K562 treated with DMSO at 1 percent for 4 hours (cell line): Measurements from ENCODE around the gene DUSP10. TPM values are rescaled to one million over a fixed set of nuclear protein-coding genes. Genes with fewer than 3 reads are reported as not detected.

Experiments used
- total RNA-seq: library from RNA; unstranded; fragments of 300-600 nt; gene quantifications from 2 replicates; pipeline ENCODE4 v1.2.3, GENCODE V29; 2022; ENCODE audit not compliant: insufficient read depth

Gene DUSP10
- total RNA-seq, result 11.3 and 11.8 TPM in 2 replicates

DNA sequence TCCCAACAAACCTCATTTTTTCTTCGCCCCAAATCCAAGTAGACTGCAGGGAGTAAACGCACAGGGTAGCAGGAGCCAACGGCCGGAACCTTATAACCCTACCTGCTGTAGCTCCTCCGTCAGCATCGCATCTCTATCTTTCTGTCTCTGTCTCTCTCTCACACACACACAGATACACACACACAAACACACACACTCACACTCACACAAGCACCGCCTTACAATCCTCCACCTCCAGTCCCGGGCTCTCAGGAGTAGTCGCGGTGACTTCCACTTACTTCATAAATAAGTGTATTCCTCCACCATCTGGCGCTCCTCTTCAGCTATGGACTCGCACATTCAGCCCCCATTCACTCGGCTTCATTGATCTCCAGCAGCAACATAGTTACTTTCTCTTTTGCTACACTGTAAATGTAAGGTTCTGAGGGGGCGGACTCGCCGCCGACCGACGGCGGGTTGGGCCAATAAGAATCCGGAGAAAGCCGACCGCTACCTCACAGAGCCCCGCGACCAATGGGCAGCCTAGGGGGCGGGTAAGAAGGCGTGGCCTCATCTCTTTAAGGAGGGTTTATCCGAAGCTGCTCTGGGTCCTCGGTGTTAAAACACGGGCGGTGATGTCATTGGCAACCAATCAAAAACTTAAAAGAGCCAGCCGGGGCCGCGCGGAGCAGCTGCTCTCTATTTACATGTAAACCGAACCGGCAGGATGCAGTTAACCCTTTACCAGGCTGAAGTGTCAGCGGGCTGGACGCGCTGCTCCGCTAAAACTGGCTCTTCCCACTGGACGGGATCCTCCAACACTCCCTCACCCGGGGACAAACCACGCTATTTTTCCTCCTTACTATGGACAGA lies at the start of gene DUSP10:
Gene DUSP10 (minus strand): TSS at position 387 of the 852 bp plus-strand sequence. CDS start 2,345 bp downstream, outside the sequence.

